Breast epithelium (tissue), 3 donors: ENCODE results near the gene BRINP1.

Experiments
- POLR2A ChIP-seq: fragments of 450-650 bp; IDR thresholded peaks from one replicate; pipeline ENCODE4 v1.6.1; 2016; ENCODE audit warnings: antibody characterized with exemption, mild to moderate bottlenecking, moderate library complexity
- TF ChIP-seq, protein P1 (sequence below), 3 donors: fragments of 450-650 bp; IDR thresholded peaks; one replicate each; pipeline ENCODE4 v1.5.1; 2016 to 2017; ENCODE audit warnings: antibody characterized with exemption in 3 of 3, mild to moderate bottlenecking in 3 of 3, moderate library complexity in 3 of 3

DNA sequence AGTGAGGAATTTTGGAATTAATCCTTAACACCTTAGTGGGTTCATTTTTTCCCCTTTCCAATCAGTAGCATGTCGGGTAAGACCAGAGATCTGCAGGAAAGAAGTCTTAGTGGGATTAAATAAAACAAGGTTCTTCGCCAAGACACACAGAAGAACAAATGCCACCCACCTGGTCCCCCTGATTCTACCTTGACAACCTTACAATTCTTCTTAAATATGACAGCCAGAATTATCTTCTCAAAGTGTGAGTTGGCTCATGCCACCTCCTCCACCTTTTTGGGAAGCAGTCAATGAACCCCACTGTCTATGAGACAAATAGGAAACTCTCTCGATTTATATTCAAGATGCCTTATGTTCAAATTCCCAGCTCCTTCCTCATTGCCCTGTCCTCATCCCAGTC lies 105.1 kb downstream of the BRINP1 start:
- TF ChIP-seq, protein P1, sequence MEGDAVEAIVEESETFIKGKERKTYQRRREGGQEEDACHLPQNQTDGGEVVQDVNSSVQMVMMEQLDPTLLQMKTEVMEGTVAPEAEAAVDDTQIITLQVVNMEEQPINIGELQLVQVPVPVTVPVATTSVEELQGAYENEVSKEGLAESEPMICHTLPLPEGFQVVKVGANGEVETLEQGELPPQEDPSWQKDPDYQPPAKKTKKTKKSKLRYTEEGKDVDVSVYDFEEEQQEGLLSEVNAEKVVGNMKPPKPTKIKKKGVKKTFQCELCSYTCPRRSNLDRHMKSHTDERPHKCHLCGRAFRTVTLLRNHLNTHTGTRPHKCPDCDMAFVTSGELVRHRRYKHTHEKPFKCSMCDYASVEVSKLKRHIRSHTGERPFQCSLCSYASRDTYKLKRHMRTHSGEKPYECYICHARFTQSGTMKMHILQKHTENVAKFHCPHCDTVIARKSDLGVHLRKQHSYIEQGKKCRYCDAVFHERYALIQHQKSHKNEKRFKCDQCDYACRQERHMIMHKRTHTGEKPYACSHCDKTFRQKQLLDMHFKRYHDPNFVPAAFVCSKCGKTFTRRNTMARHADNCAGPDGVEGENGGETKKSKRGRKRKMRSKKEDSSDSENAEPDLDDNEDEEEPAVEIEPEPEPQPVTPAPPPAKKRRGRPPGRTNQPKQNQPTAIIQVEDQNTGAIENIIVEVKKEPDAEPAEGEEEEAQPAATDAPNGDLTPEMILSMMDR (IDR thresholded peaks at IDR 0.05): no peak
- no peak for TF ChIP-seq POLR2A
